GM18499 (cell line): Measurements from ENCODE around the gene DSE.

Source experiments
- ATAC-seq: cut with Tn5 transposase; IDR thresholded peaks from one replicate; pipeline ENCODE4 v1.9.1; 2021; ENCODE audit warnings: moderate number of reproducible peaks; ENCODE audit not compliant: insufficient read depth, unreplicated experiment

DSE gene

GRCh38 chr6:116385459-116385802 is 14.7 kb downstream of the DSE start:
- no peak for ATAC-seq

GRCh38 chr6:116385921-116386320 is 15.2 kb downstream of the DSE start:
- no peak for ATAC-seq

DNA sequence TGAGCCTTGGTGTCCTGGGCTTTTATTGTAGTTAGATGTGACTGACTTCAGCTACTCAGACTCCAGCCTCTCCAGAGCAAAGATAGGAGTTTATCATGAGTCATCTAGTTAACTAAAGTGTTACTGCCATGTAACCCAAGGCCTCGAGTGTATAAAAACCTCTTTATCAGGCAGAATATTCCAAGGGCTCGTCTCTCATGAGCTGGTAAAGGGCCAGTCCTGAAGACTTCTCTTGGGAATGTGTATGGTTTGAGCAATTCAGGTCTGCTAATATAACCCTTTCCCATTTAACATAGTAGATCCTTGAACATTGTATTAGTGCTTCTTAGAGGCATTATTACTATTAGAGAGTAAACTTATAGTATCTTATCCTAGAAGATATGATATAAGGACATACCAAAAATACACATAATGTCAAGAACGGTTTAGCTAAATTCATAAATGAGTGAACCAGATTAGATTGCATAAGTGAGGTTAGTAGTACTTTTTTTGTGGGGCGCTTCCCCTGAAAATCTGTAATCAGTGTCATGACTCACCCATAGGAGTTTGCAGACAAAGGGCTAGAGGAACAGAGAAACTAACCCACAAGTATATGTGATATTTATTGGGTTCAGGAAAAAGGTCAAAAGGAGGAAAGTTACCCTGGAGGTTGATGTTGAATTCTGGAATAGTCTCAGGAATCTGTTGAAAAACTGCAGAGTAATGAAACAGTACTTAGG is 16.0 kb downstream of the DSE start:
- ATAC-seq = peak; percentile 28

DNA sequence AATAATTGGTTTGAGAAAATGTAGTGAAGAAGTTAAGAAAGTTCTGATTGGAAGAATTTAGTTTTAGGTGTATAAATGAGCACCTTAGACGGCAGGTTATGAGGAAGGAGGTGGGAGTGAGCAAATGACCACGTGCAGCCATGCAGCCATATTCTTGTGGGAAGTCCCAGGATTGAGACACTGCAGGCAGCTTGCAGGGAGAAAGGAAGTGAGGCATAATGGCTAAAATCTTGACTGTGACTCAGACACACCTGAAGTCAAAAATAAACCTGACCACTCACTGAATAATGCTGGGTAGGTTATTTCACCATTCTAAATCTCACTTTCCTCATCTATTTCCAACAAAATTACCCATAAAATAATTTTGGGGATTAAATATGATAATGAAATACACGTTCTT is 16.6 kb downstream of the DSE start:
- peak; percentile 43 for ATAC-seq

DNA sequence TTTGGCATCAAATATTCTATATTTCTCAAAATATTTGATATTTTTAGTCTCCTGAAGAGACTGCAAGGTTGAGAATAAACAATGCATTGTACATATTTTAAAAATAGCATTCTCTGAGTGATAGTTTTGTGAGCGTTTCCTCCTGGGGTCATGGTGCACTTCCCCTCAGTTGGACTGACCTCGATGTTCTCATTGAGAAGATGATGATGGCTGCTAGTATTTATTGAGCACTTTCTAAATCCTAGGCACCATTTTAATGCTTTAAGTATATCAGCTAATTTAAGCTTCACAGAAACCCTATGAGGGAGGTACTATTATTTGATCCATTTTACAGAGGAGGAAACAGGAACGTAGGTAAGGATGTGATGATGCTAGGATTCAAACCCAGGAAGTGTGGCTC is 18.2 kb downstream of the DSE start:
- ATAC-seq = no peak

DNA sequence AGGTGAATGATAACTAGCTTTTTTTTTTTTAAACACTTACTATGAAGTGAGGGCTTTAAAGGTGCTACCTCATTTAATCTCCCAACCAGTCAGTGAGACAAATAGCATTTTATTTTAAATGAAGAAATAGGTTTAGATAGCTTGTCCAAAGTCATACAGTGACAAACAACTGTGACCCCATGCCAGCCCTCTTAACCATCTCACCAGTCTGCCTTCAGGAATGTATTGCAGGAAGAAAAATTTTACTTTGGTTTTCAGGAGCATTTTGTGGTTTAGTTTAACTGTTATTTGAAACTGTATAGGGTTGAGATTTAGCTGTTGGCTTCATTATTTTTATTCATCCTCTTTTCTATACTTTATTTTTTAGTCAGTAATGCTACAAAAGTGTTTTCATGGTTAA is 18.6 kb downstream of the DSE start:
- no peak for ATAC-seq

DNA sequence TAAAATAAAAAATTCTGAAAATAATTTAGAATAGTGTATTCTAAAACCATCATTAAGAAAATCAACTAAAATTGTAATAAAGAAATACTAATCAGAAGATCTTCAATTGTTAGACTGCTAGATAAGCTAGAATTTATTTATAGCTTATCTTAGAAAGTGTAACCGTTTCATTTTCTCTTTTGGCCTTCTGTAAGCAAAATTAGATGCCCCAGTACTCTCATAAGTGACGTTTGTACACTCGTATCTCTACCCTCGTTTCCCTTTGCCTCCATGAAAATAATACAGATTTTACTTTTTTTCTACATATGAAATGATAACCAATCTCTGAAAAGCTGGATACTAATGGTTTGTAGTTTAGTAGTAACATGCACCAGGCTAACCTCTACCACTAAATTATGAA is 19.8 kb downstream of the DSE start:
- ATAC-seq = peak; percentile 36

GRCh38 chr6:116392132-116393013 is 21.6 kb downstream of the DSE start:
- no peak for ATAC-seq

DNA sequence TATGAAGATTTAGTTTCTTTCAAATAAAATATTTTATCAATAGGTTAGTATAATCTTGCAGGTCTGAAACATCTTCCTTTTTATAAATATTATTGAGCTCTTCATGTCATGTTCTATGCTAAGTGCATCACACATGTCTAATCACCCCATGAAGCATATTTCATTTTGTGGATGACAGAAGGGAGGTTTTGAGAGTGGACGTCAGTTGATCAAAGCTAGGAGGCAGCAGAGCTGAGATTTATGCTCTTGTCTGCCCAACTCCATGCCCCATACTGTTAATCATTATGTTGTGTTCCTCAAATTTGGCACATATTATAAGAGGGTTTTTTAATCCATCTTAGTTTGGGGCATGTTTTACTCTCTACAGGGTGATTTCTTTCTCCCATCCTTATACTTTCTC is 22.7 kb downstream of the DSE start:
- no peak for ATAC-seq

DNA sequence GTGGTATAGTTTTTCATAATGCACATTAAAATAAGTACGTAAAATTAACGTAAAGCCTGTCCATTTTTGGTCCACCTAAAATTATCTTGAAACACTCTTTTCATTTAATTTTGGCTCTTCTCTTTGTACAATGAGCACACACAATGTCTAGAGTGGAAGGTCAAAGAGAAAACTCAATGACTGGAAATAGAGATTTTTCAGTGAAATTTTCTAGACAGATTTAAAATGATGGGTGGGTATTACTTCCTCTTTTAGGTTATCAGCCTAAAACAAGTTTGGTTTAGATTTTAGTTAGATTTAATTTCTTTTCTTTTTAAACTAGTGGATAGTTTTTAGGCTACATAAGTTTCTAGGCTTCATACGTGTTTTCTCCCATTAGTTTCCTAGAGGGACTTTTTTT is 24.9 kb downstream of the DSE start:
- ATAC-seq = no peak

GRCh38 chr6:116396441-116396840 is 25.7 kb downstream of the DSE start:
- ATAC-seq = no peak

DNA sequence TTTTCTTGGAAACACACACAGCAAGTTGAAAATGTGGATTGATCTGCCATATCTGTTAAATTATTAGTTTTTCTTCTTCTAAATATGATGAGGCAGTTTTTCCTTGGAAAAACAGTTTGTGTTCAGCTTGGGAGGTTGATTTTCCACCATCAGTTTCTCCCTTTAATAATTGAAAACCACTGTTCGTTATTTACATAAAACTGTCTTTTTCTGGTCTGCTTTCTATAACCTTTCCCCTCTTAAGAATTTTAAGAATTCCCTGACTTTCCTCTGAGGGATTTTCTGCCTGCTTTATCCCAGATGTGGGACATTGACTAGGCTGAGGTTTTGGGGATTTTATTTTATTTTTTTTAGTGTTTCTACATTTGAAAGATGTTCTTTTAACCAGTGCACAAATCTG is 27.2 kb downstream of the DSE start:
- ATAC-seq = no peak

DNA sequence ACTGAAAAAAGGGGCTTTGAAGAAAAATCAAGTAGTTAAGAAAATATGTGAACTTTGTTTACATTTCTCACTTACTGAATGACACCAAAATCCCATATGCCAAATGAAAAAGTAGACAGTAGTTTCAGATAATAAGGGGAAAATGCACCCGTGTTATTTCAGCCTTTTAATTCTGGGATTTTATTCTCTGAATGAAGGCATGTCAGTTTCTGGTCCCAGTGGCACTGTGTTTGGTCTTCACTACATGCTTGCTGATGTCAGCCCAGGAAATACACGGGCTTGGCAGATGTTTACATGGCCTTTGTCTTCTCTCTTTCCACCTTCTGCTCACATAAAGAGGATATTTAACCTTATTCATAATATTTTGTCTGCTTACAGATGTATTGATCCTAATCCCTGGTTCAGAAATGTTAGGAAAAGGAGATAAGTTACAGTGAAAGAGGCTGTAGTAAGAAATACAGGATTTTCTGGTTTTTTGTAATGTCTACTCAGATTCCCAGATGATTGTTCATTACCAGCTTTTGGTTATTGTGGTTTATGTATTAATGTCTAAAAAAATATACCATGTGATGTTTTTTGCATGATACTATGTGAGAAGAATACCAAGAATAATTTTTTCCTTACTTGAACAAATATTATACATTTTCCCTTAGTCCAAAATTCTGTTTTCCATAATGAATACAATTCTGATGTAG is 27.7 kb downstream of the DSE start:
- ATAC-seq = no peak

DNA sequence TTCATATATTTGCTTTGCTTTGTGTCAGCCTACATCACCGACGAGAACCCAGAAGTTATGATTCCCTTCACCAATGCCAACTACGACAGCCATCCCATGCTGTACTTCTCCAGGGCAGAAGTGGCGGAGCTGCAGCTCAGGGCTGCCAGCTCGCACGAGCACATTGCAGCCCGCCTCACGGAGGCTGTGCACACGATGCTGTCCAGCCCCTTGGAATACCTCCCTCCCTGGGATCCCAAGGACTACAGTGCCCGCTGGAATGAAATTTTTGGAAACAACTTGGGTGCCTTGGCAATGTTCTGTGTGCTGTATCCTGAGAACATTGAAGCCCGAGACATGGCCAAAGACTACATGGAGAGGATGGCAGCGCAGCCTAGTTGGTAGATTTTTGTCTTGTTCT is 28.5 kb downstream of the DSE start:
- no peak for ATAC-seq

GRCh38 chr6:116400328-116400727 is 29.6 kb downstream of the DSE start:
- ATAC-seq = no peak

DNA sequence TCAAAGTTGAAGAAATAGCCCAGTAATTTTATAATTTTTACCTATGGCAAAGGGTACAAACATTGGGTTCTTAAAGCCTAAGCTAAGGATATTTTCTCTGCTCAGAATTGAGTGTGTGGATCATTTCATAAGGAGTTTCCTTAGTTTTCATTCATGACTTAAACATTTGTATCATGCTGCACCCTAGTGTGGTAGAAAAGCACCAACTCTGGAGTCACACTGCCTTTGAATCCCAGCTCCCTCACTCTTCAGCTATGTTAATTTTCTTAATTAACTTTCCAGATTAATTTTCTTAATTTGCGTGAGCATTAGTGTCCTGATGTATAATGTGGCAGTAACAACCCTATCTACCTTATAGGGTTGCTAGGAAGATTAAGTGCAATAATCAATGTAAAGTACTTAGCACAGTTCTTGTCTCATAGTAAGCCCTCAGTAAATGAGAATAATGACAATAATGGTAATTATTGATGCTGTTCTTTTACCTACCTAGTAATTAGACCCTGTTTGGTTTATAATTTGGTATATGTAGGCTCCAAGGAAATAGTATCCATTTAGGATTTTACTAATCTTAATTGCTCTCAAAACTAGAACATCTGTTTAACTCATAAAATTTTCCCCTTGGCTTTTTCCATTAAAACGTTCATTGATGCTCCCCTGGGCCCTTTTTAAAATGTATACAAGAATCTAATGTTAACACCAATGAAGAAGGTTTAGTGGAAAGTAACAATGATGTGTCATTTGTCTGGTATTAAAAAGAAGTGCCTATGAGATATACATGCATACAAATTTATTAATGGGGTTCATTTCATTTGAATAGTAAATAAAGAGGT is 31.6 kb downstream of the DSE start:
- no peak for ATAC-seq

- ATAC-seq = no peak
Observed at GRCh38 chr6:116403205-116403604, 32.5 kb downstream of the DSE start.

GRCh38 chr6:116404696-116405095 is 33.9 kb downstream of the DSE start:
- no peak for ATAC-seq

DNA sequence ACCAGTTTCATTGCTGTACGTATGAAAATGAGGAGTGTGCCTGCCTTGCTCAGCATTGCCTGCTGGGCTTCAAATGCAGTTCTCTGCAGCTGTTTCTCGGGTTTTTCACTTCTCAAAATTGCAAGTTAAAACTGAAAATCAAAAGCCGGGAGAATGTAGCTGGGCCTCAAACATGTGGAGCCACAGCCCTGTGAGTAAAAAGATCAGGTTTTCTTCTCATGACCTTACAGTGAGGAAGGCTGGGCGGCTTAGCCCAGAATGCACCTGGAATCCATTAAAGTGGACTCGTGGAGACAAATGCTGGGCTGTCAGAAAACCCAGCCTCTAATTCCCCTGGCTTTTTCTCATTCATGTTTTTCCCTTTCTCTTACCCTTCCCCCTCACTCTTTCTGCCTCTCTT is 34.4 kb downstream of the DSE start:
- ATAC-seq = peak; percentile 46

GRCh38 chr6:116405652-116406356 is 35.1 kb downstream of the DSE start:
- ATAC-seq = no peak
